Parathyroid adenoma (tissue), 2 donors: ENCODE results near the gene CEP85L.

Experiments used
- H2AFZ ChIP-seq: fragments of 300-600 bp; sonication (generic); one replicate; pipeline ENCODE4 v1.7.0; 2017; ENCODE audit warnings: antibody characterized with exemption, mild to moderate bottlenecking
- H3K27ac ChIP-seq: fragments of 300-600 bp; sonication (generic); one replicate; pipeline ENCODE4 v1.7.0; 2017
- H3K27me3 ChIP-seq: fragments of 300-600 bp; sonication (generic); one replicate; pipeline ENCODE4 v1.7.0; 2017; ENCODE audit warnings: low read length; ENCODE audit not compliant: control insufficient read depth, insufficient read depth
- H3K36me3 ChIP-seq: fragments of 300-600 bp; sonication (generic); one replicate; pipeline ENCODE4 v1.7.0; 2017; ENCODE audit warnings: low read length; ENCODE audit not compliant: control insufficient read depth, insufficient read depth
- H3K4me1 ChIP-seq: fragments of 300-600 bp; sonication (generic); one replicate; pipeline ENCODE4 v1.7.0; 2017; ENCODE audit warnings: control low read depth
- H3K4me2 ChIP-seq: fragments of 300-600 bp; sonication (generic); one replicate; pipeline ENCODE4 v1.7.0; 2017; ENCODE audit warnings: low read length
- H3K4me3 ChIP-seq: fragments of 300-600 bp; sonication (generic); one replicate; pipeline ENCODE4 v1.7.0; 2017; ENCODE audit warnings: low read depth, low read length
- H3K79me2 ChIP-seq: fragments of 300-600 bp; sonication (generic); one replicate; pipeline ENCODE4 v1.7.0; 2017; ENCODE audit warnings: control low read depth
- H3K9ac ChIP-seq: fragments of 300-600 bp; sonication (generic); one replicate; pipeline ENCODE4 v1.7.0; 2017; ENCODE audit warnings: mild to moderate bottlenecking
- H3K9me3 ChIP-seq: fragments of 300-600 bp; sonication (generic); one replicate; pipeline ENCODE4 v1.7.0; 2017; ENCODE audit warnings: low read length; ENCODE audit not compliant: control insufficient read depth
- TF ChIP-seq, protein P1 (sequence below): fragments of 300-600 bp; sonication (generic); IDR thresholded peaks from one replicate; pipeline ENCODE4 v1.7.0; 2017; ENCODE audit warnings: antibody characterized with exemption, mild to moderate bottlenecking
- donor health status: primary hyperparathyroidism.

Gene CEP85L

DNA sequence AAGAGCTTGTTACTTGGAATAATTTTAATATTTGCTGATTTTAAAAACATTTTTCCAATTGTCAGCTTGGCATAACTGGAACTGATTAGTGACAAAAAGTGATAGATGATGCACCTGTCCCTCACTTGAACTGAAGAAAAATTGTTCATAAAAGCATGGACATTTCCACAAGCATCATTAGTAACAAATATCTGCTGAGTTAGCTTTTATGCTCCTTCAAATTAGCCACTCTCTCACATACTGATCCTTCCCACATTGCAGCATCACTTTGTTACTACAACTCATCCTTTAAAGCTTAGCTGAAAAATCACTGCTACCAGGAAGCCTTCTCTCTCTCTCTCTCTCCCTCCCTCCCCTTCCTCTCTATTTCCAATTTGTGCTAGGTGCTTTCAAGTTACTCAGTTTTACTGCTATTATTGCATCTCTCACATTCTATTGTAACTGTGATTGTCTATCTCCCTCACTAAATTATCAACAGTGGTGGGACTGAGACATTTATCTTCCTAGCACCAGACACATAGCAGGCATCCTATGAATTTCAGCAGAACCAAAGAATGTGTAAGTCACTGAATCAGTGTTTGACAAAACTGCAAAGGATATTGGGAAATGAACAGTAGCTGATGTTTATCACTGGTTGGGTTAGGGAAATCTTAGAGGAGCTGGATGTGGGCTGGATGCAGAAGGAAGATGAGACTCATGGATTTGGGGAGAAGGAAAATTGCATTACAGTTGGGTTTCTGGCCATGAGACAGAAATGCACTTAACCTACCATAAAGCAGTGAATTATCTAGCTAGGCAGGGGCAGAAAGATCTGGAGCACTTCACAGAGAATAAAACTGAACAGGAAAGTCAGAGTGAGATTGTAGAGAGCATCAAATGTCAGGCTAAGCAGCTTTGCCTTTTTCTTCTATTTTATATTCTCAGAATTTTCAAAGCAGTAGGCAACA is 231.7 kb downstream of the CEP85L start:
- TF ChIP-seq, protein P1, sequence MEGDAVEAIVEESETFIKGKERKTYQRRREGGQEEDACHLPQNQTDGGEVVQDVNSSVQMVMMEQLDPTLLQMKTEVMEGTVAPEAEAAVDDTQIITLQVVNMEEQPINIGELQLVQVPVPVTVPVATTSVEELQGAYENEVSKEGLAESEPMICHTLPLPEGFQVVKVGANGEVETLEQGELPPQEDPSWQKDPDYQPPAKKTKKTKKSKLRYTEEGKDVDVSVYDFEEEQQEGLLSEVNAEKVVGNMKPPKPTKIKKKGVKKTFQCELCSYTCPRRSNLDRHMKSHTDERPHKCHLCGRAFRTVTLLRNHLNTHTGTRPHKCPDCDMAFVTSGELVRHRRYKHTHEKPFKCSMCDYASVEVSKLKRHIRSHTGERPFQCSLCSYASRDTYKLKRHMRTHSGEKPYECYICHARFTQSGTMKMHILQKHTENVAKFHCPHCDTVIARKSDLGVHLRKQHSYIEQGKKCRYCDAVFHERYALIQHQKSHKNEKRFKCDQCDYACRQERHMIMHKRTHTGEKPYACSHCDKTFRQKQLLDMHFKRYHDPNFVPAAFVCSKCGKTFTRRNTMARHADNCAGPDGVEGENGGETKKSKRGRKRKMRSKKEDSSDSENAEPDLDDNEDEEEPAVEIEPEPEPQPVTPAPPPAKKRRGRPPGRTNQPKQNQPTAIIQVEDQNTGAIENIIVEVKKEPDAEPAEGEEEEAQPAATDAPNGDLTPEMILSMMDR, result no peak
- Histone ChIP-seq H3K27ac (no peak overlapping the region), H3K4me3 (no peak overlapping the region), H3K9me3 (no peaks in the 10 kb centered on the region), H2AFZ (no peak overlapping the region), H3K4me1 (no peaks in the 10 kb centered on the region), H3K36me3 (no peaks in the 10 kb centered on the region), H3K4me2 (no peak overlapping the region), H3K79me2 (no peaks in the 10 kb centered on the region), H3K9ac (no peak overlapping the region), H3K27me3 (no peaks in the 10 kb centered on the region)
